ENCODE measurements around the gene ZNF157.
"Not testable (repeated sequence)": the region's sequence is repeated elsewhere in the genome, so short reads cannot be mapped to it uniquely, and the experiment has no call there.

Gene ZNF157

GRCh38 chrX:47370278-47370677 lies at the start of gene ZNF157:
Gene ZNF157, plus strand, starts transcription at chrX:47370578. Its CDS starts 91 bp downstream, at chrX:47370669.
- no peak for TF ChIP-seq ZFX (IDR thresholded peaks at IDR 0.05)
- TF ChIP-seq CTCF (conservative IDR thresholded peaks at IDR 0.05) = no peak

GRCh38 chrX:47321386-47321785 lies 49.0 kb upstream of the ZNF157 start:
- H3K27ac ChIP-seq = no peak overlapping the region

More at GRCh38 chrX:47370278-47370677, at the start of gene ZNF157:
- no peak within 1 kb of the TSS for H3K27ac ChIP-seq

GRCh38 chrX:47321823-47322371 lies 48.5 kb upstream of the ZNF157 start:
- TF ChIP-seq CTCF (conservative IDR thresholded peaks at IDR 0.05) (no peak), ZFX (IDR thresholded peaks at IDR 0.05) (no peak)
- H3K27ac ChIP-seq = no peak overlapping the region

More at GRCh38 chrX:47321386-47321785, 49.0 kb upstream of the ZNF157 start:
- no peak for TF ChIP-seq ZFX (IDR thresholded peaks at IDR 0.05)
- no peak for TF ChIP-seq CTCF (conservative IDR thresholded peaks at IDR 0.05)

GRCh38 chrX:47327902-47328301 lies 42.5 kb upstream of the ZNF157 start:
- no peak for TF ChIP-seq CTCF (conservative IDR thresholded peaks at IDR 0.05)
- TF ChIP-seq ZFX (IDR thresholded peaks at IDR 0.05) = no peak
- no peak overlapping the region for H3K27ac ChIP-seq

- not testable (repeated sequence) for H3K27ac ChIP-seq
These were observed 37.6 kb upstream of the ZNF157 start for GRCh38 chrX:47332729-47333128.

GRCh38 chrX:47351706-47352105 lies 18.7 kb upstream of the ZNF157 start:
- TF ChIP-seq ZFX (IDR thresholded peaks at IDR 0.05) (no peak), CTCF (conservative IDR thresholded peaks at IDR 0.05) (no peak)
- H3K27ac ChIP-seq = no peak overlapping the region

GRCh38 chrX:47358387-47359065 lies 11.9 kb upstream of the ZNF157 start:
- no peak overlapping the region for H3K27ac ChIP-seq
- no peak for TF ChIP-seq CTCF (conservative IDR thresholded peaks at IDR 0.05)
- TF ChIP-seq ZFX (IDR thresholded peaks at IDR 0.05) = no peak

Data from C4-2B (cell line).